ENCODE results near the gene MORN3.
"Not testable (repeated sequence)": the region's sequence is repeated elsewhere in the genome, so short reads cannot be mapped to it uniquely, and the experiment has no call there.

Gene MORN3

DNA sequence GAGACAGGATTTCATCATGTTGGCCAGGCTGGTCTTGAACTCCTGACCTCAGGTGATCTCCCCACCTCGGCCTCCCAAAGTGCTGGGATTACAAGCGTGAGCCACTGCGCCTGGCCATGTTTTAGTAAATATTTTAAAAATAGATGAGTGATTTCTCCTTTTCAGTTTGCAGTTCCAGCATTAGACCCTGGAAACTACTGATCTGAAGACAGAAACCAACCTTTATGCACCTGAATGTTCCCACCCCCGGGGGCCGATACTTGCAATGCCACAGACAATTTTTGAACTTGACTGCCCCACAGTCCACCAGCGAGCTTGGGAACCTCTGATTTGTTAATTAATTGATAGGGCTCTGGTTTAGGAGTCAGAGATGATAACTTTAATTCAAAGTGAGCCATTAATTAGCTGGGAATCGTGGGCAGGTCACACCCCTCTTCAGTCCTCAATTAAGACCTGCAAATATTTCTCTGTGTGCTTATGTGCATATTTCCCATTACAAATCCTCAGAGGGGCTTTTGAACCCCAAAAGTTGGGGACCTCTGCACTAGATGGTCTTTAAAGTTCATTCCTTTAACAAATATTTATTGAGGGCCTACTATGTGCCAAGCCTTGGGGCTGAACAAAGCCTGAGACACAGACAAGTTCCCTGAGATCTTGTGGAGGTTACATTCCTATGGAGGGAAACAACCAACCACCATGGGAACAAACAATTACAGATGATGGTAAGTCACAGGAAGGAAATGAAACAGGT is 39.0 kb upstream of the MORN3 start:
- in situ Hi-C loops (cut with HindIII; ENCODE audit: low pct_ligation_motif_present, low sequenced_read_pairs) = no loop called here
- TF ChIP-seq, protein P1, sequence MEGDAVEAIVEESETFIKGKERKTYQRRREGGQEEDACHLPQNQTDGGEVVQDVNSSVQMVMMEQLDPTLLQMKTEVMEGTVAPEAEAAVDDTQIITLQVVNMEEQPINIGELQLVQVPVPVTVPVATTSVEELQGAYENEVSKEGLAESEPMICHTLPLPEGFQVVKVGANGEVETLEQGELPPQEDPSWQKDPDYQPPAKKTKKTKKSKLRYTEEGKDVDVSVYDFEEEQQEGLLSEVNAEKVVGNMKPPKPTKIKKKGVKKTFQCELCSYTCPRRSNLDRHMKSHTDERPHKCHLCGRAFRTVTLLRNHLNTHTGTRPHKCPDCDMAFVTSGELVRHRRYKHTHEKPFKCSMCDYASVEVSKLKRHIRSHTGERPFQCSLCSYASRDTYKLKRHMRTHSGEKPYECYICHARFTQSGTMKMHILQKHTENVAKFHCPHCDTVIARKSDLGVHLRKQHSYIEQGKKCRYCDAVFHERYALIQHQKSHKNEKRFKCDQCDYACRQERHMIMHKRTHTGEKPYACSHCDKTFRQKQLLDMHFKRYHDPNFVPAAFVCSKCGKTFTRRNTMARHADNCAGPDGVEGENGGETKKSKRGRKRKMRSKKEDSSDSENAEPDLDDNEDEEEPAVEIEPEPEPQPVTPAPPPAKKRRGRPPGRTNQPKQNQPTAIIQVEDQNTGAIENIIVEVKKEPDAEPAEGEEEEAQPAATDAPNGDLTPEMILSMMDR (IDR thresholded peaks at IDR 0.05; ENCODE audit: low read depth, low read length, missing control alignments) = no peak
- DNase-seq = no peak

DNA sequence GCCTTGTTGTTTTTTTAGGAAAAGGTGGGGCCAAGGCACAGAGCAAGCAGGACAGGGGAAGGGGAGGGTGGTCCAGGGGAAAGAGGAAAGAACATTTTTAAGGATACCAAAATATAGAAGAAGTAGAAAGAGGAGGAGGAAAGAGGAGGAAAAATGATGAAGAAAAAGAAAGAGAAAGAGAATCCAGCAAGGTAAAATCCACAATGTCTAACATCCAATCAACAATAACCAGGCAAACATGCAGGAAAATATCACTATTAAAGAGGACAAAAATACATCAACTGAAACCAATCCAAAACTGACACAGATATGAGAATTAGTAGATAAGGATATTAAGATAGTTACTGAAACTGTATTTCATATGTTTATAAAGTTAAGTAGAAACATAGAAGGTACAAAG is 36.1 kb upstream of the MORN3 start:
- H3K4me3 ChIP-seq (ENCODE audit: low read depth, low read length) = no peak overlapping the region

More for the DNA sequence above, 39.0 kb upstream of the MORN3 start:
- Histone ChIP-seq H3K27ac (no peak overlapping the region), H3K36me3 (replicated peaks) (no peaks in the 10 kb centered on the region), H3K4me3 (ENCODE audit: low read depth, low read length) (no peak overlapping the region), H3K27me3 (replicated peaks) (no peaks in the 10 kb centered on the region)

DNA sequence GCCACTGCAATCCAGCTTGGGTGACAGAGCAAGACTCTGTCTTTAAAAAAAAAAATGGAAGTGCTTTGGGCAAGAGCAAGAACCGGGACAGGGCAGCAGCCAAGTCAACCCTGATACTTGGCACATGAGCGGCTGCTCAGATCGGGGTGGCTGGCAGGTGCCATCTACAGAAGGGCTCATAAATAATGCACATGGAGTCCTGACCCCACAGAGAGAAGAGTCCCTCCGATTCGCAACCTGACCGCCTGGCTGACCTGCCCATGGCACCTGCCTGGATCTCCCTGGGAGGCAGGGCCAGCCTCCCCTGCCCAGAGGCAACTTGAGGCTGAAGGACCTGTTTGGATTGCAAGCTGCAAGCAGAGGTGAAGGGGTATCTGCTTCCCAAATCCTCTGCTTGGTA is 33.5 kb upstream of the MORN3 start:
- Histone ChIP-seq H3K4me3 (ENCODE audit: low read depth, low read length) (no peak overlapping the region), H3K27ac (no peak overlapping the region), H3K36me3 (replicated peaks) (no peaks in the 10 kb centered on the region), H3K27me3 (replicated peaks) (no peaks in the 10 kb centered on the region)
- in situ Hi-C loops (cut with HindIII; ENCODE audit: low pct_ligation_motif_present, low sequenced_read_pairs) = no loop called here
- TF ChIP-seq, protein P1 (IDR thresholded peaks at IDR 0.05; ENCODE audit: low read depth, low read length, missing control alignments) = no peak
- DNase-seq = no peak

More for the DNA sequence above, 36.1 kb upstream of the MORN3 start:
- in situ Hi-C loops (cut with HindIII; ENCODE audit: low pct_ligation_motif_present, low sequenced_read_pairs) = no loop called here
- Histone ChIP-seq H3K36me3 (replicated peaks) (no peaks in the 10 kb centered on the region), H3K27me3 (replicated peaks) (no peaks in the 10 kb centered on the region), H3K27ac (no peak overlapping the region)
- no peak for DNase-seq
- TF ChIP-seq, protein P1 (IDR thresholded peaks at IDR 0.05; ENCODE audit: low read depth, low read length, missing control alignments) = no peak

DNA sequence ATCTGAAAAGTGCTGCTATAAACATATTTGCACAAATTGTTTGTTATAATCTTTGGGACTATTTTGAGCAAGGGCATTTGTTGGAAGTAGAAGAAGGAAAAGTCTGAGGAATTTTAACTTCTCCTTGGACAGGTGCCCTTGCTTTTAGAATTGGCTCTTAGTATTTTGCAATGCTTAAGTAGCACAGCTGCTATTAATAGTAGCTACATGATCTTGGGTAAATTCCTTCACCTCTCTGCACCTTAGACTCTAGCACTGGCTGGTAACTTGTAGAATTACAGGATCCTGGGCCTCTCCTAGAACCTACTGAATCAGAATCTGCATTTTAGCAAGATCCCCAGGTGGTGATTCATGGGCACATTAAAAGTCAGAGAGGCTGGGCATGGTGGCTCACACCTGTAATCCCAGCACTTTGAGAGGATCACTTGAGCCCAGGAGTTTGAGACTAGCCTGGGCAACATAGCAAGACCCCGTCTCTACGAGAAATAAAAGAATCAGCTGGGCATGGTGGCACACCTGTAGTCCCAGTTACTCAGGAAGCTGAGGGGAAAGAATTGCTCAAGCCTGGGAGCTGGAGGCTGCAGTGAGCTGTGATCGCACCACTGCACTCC is 32.3 kb upstream of the MORN3 start:
- DNase-seq = no peak
- TF ChIP-seq, protein P1 (IDR thresholded peaks at IDR 0.05; ENCODE audit: low read depth, low read length, missing control alignments) = no peak
- Histone ChIP-seq H3K36me3 (replicated peaks) (no peaks in the 10 kb centered on the region), H3K27me3 (replicated peaks) (no peaks in the 10 kb centered on the region), H3K27ac (no peak overlapping the region), H3K4me3 (ENCODE audit: low read depth, low read length) (no peak overlapping the region)
- in situ Hi-C loops (cut with HindIII; ENCODE audit: low pct_ligation_motif_present, low sequenced_read_pairs) = no loop called here

DNA sequence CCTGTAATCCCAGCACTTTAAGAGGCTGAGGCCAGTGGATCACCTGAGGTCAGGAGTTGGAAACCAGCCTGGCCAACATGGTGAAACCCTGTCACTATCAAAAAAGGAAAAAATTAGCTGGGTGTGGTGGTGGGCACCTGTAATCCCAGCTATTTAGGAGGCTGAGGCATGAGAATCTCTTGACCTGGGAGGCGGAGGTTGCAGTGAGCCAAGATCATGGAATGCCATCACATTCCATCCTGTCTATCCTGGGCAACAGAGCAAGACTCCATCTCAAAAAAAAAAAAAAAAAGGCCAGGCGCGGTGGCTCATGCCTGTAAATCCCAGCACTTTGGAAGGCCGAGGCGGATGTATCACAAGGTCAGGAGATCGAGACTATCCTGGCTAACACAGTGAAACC is 28.4 kb upstream of the MORN3 start:
- DNase-seq; H3K27ac ChIP-seq; in situ Hi-C loops (cut with HindIII; ENCODE audit: low pct_ligation_motif_present, low sequenced_read_pairs); H3K27me3 ChIP-seq (replicated peaks); H3K36me3 ChIP-seq (replicated peaks); H3K4me3 ChIP-seq (ENCODE audit: low read depth, low read length): not testable (repeated sequence)

DNA sequence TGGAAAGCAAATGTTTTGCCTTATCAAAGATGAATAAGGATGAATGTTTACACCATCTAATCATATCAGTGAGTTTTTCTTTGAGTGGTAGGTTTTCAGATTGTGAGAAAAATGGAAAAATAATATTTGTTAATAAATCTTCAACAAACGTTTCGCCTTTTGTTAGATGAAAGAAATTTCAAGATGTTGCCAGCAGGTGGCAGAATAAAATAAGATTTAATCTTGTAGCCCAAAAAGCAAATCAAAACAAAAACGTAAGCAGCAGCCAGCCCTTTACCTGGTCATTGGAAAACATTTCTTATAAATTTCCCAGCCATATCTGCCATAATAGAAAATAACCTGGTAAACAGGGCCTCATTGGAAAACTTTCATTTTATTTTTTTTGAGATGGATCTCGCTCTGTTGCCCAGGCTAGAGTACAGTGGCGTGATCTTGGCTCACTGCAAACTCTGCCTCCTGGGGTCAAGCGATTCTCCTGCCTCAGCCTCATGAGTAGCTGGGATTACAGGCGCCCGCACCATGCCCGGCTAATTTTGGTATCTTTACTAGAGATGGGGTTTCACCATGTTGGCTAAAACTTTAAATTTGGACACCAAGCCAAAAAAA is 27.7 kb upstream of the MORN3 start:
- no peak for DNase-seq
- Histone ChIP-seq H3K4me3 (ENCODE audit: low read depth, low read length) (no peak overlapping the region), H3K27me3 (replicated peaks) (no peaks in the 10 kb centered on the region), H3K36me3 (replicated peaks) (no peaks in the 10 kb centered on the region), H3K27ac (no peak overlapping the region)
- TF ChIP-seq, protein P1 (IDR thresholded peaks at IDR 0.05; ENCODE audit: low read depth, low read length, missing control alignments) = no peak
- in situ Hi-C loops (cut with HindIII; ENCODE audit: low pct_ligation_motif_present, low sequenced_read_pairs) = no loop called here

All from brain microvascular endothelial cell (primary cell).